ENCODE data around the gene PCDHGA3.
"Not testable (repeated sequence)": the region's sequence is repeated elsewhere in the genome, so short reads cannot be mapped to it uniquely, and the experiment has no call there.

DNA sequence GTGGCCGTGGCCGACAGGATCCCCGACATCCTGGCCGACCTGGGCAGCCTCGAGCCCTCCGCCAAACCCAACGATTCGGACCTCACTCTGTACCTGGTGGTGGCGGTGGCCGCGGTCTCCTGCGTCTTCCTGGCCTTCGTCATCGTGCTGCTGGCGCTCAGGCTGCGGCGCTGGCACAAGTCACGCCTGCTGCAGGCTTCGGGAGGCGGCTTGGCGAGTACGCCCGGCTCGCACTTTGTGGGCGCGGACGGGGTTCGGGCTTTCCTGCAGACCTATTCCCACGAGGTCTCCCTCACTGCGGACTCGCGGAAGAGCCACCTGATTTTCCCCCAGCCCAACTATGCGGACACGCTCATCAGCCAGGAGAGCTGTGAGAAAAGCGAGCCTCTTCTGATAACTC, 2.4 kb downstream of the PCDHGA3 start:
- not testable (repeated sequence) for TF ChIP-seq ZNF274 (IDR thresholded peaks at IDR 0.05; ENCODE audit: low read depth, low read length); YY1 (IDR thresholded peaks at IDR 0.05; ENCODE audit: insufficient read depth, insufficient read length)

Measured in NT2/D1 (cell line).